ENCODE data around the gene MTERF4.

The MTERF4 gene

DNA sequence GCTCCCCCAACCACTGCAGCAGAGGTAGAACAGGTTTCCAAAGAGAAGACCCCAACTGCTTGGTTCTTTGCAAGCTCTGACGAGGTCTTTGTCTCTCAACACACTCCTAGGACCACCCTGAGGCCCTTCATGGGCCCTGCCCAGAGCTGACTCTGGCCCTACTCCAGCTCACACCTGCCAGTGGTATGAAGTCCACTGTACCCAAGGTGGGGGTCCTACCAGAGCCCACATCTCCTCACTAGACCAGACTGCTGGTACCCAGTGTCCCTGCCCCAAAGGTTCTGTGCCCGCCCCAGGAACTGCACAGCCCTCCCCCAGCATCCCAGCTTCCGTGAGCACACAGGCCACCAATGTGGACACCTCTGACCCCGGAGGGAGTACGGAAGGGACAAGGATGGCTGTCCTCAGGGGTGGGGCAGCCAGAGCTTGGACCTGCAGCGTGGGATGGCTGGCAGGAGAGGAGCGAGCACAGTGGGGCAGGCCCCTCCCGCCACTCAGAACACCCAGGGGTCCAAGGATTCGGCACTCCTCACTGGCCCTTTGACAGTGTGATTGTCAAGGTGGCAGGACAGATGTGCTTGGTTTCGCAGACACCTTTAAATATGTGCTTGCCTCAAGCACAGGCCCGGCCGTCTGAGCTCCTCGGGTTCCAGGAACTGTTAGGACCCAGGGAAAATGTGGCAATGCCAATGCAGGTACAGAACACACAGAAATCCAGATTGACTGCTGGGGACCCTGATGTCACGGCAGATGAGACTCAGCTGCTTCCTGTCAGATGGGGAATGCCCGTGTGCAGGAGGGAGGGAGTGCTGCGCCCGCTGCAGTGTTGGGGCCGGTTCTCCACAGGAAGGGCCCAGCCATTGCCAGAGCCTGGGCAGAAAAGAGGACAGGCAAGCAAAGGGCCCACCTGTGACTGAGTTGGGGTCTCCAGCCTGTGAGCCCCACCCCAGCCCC lies 51.2 kb downstream of the MTERF4 start:
- no peak for DNase-seq (ENCODE audit: low read depth in 2 of 2, low spot score in 1 of 2)

DNA sequence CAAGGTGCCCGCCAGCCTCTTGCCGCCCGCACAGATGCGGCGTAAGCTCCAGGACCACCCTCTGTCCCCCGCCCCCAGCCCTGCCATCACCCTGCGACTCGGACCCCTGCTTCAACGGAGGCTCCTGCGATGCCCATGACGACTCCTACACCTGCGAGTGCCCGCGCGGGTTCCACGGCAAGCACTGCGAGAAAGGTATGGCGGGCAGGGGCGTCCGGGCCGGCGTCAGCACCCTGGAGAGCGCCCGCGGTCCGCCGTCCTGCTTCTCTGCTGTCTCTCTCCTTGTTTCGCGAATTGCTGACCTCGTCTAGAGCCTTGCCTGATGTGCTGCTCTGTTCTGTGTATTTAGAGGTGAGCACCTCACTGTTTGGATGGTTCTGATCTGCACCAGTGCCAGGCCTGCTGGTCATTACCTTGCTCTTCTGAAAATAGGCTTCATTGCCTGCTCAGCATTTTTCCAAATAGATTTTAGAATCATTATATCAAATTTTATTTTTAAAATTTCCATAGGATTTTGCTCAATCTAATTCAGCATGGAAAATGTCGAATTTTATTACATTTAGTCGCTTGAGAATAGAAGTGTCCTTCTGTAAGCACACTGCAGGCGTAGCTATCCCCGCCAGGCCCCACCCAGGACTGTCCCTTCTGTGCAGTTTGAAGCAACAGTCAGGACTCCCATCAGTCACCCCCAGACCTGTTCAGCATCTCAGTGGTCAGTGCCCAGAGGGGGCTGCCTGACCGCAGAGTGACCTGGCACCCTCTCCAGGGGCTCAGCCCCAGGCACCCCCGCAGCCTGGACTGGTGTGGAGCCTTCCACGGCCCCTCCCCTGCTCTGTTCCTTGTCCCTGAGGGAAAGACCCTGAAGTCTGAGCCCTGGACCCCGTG lies 52.1 kb downstream of the MTERF4 start:
- DNase-seq (ENCODE audit: low read depth in 2 of 2, low spot score in 1 of 2) = no peak

- DNase-seq (ENCODE audit: low read depth in 2 of 2, low spot score in 1 of 2) = no peak
Measured at GRCh38 chr2:241048949-241049343, 53.1 kb downstream of the MTERF4 start.

- DNase-seq (ENCODE audit: low read depth in 2 of 2, low spot score in 1 of 2) = no peak
Measured at GRCh38 chr2:241048149-241048948, 53.7 kb downstream of the MTERF4 start.

- DNase-seq (ENCODE audit: low read depth in 2 of 2, low spot score in 1 of 2) = no peak
Measured at GRCh38 chr2:241047253-241048010, 54.7 kb downstream of the MTERF4 start.
